Breast epithelium (tissue), 3 donors: ENCODE data around the gene NMRK2.

Source experiments
- POLR2A ChIP-seq: fragments of 450-650 bp; IDR thresholded peaks from one replicate; pipeline ENCODE4 v1.6.1; 2016; ENCODE audit warnings: antibody characterized with exemption, mild to moderate bottlenecking, moderate library complexity
- POLR2AphosphoS5 ChIP-seq, 3 donors: sonication (generic); formaldehyde crosslinking; IDR thresholded peaks; one replicate each; pipeline ENCODE4 v1.6.1; 2017; ENCODE audit warnings: antibody characterized with exemption in 3 of 3
- TF ChIP-seq, protein P1 (sequence below), 3 donors: fragments of 450-650 bp; IDR thresholded peaks; one replicate each; pipeline ENCODE4 v1.5.1; 2016 to 2017; ENCODE audit warnings: antibody characterized with exemption in 3 of 3, mild to moderate bottlenecking in 3 of 3, moderate library complexity in 3 of 3

DNA sequence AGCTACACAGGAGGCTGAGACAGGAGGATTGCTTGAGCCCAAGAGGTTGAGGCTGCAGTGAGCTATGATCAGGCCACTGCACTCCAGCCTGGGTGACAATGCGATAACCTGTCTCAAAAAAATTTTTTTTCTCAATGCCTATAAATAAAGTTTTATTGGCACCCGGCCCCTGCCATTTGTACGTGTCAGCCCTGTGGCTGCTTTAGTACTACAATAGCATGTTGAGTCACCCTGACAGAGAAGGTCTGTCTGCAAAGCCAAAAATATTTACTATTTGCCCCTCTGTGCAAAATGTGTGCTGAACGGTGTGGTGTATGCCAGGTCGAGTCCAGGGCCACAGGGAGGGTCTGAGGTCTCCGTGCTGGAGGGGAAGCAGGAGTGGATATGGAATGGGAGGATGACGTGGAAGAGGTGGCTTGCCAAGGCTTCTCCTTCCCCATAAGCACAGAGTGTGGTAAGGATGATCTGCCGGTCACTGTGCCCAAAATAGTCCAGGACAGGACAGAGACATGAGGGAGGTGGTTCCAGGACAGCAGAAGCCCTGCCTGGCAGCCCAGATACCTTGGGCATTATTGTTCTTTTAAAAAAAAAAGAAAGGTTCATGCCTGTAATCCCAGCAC, 10.0 kb downstream of the NMRK2 start:
- TF ChIP-seq POLR2A = no peak
- TF ChIP-seq, protein P1, sequence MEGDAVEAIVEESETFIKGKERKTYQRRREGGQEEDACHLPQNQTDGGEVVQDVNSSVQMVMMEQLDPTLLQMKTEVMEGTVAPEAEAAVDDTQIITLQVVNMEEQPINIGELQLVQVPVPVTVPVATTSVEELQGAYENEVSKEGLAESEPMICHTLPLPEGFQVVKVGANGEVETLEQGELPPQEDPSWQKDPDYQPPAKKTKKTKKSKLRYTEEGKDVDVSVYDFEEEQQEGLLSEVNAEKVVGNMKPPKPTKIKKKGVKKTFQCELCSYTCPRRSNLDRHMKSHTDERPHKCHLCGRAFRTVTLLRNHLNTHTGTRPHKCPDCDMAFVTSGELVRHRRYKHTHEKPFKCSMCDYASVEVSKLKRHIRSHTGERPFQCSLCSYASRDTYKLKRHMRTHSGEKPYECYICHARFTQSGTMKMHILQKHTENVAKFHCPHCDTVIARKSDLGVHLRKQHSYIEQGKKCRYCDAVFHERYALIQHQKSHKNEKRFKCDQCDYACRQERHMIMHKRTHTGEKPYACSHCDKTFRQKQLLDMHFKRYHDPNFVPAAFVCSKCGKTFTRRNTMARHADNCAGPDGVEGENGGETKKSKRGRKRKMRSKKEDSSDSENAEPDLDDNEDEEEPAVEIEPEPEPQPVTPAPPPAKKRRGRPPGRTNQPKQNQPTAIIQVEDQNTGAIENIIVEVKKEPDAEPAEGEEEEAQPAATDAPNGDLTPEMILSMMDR (IDR thresholded peaks at IDR 0.05) = no peak
- no peak for TF ChIP-seq POLR2AphosphoS5 (IDR thresholded peaks at IDR 0.05)
